ENCODE results near the gene ITK.

The ITK gene

GRCh38 chr5:157187046-157187754 lies 6.6 kb downstream of the ITK start:
- Histone ChIP-seq H3K4me1 (ENCODE audit: control insufficient read depth in 5 of 5, insufficient read depth in 5 of 5, low read length in 5 of 5) (no peaks in the 10 kb centered on the region), H3K9ac (ENCODE audit: low read length in 5 of 5) (no peak overlapping the region), H3K4me3 (ENCODE audit: low read depth in 1 of 5, low read length in 5 of 5) (no peak overlapping the region), H3K36me3 (ENCODE audit: control insufficient read depth in 5 of 5, insufficient read depth in 5 of 5, low read length in 5 of 5) (no peaks in the 10 kb centered on the region), H3K9me3 (ENCODE audit: control insufficient read depth in 5 of 5, low read length in 5 of 5) (peaks cover 0 to 3% (median 0%) of the 10 kb centered on the region in 5 donors), H3K27ac (ENCODE audit: low read depth, low read length) (no peak overlapping the region), H3K27me3 (ENCODE audit: control insufficient read depth in 5 of 5, insufficient read depth in 4 of 5, low read length in 5 of 5) (peaks cover 0 to 3% (median 0%) of the 10 kb centered on the region in 5 donors)

GRCh38 chr5:157188270-157188669 lies 7.6 kb downstream of the ITK start:
- H3K9ac ChIP-seq (ENCODE audit: low read length in 5 of 5), result no peak overlapping the region
- no peaks in the 10 kb centered on the region for H3K36me3 ChIP-seq (ENCODE audit: control insufficient read depth in 5 of 5, insufficient read depth in 5 of 5, low read length in 5 of 5)
- no peaks in the 10 kb centered on the region for H3K4me1 ChIP-seq (ENCODE audit: control insufficient read depth in 5 of 5, insufficient read depth in 5 of 5, low read length in 5 of 5)
- H3K27ac ChIP-seq (ENCODE audit: low read depth, low read length), result no peak overlapping the region
- no peak overlapping the region for H3K4me3 ChIP-seq (ENCODE audit: low read depth in 1 of 5, low read length in 5 of 5)
- no peaks in the 10 kb centered on the region for H3K27me3 ChIP-seq (ENCODE audit: control insufficient read depth in 5 of 5, insufficient read depth in 4 of 5, low read length in 5 of 5)
- peaks cover 0 to 3% (median 0%) of the 10 kb centered on the region in 5 donors for H3K9me3 ChIP-seq (ENCODE audit: control insufficient read depth in 5 of 5, low read length in 5 of 5)

- peaks cover 0 to 5% (median 0%) of the 10 kb centered on the region in 5 donors for H3K27me3 ChIP-seq (ENCODE audit: control insufficient read depth in 5 of 5, insufficient read depth in 4 of 5, low read length in 5 of 5)
- peaks cover 0 to 3% (median 0%) of the 10 kb centered on the region in 5 donors for H3K9me3 ChIP-seq (ENCODE audit: control insufficient read depth in 5 of 5, low read length in 5 of 5)
- H3K4me1 ChIP-seq (ENCODE audit: control insufficient read depth in 5 of 5, insufficient read depth in 5 of 5, low read length in 5 of 5), result no peaks in the 10 kb centered on the region
- H3K4me3 ChIP-seq (ENCODE audit: low read depth in 1 of 5, low read length in 5 of 5), result no peak overlapping the region
- no peak overlapping the region for H3K9ac ChIP-seq (ENCODE audit: low read length in 5 of 5)
- no peaks in the 10 kb centered on the region for H3K36me3 ChIP-seq (ENCODE audit: control insufficient read depth in 5 of 5, insufficient read depth in 5 of 5, low read length in 5 of 5)
- H3K27ac ChIP-seq (ENCODE audit: low read depth, low read length), result no peak overlapping the region
These were observed 8.6 kb downstream of the ITK start for GRCh38 chr5:157189223-157189622.

DNA sequence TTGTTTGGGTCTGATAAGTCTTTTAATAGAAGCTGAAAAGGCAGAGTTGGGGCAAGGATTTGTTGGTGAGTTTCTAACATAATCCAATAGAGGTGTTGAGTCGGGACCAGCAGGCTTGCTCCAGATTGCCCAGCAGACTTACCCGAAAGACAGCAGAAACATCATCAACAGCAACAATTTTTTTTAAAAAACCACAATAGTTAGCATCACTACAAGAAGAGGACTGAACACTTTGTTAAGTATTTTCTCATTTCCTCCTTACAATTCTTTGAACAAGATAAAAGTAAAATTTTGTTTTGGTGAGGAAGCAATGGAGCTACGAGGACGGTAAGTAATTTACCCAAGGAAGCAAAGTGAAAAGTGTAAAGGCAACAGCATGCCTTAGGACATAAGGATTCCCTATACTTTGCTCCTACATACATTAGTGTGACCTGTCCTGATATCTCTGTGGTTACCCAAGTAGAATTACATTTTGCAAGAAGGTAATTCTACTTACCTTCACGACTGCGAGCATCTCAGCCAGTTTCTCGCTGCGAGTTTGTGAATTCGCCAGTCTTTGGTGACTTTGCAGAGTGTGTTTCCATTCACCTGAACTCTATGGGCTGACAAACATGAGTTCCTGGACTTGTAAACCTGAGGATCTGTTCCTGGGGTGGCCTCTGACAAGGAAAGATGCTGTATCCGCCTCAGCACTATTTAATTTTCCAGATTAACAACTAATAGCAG lies 13.2 kb downstream of the ITK start:
- H3K36me3 ChIP-seq (ENCODE audit: control insufficient read depth in 5 of 5, insufficient read depth in 5 of 5, low read length in 5 of 5), result no peaks in the 10 kb centered on the region
- H3K27ac ChIP-seq (ENCODE audit: low read depth, low read length), result no peak overlapping the region
- no peaks in the 10 kb centered on the region for H3K9me3 ChIP-seq (ENCODE audit: control insufficient read depth in 5 of 5, low read length in 5 of 5)
- no peaks in the 10 kb centered on the region for H3K4me1 ChIP-seq (ENCODE audit: control insufficient read depth in 5 of 5, insufficient read depth in 5 of 5, low read length in 5 of 5)
- peaks cover 0 to 5% (median 0%) of the 10 kb centered on the region in 5 donors for H3K27me3 ChIP-seq (ENCODE audit: control insufficient read depth in 5 of 5, insufficient read depth in 4 of 5, low read length in 5 of 5)
- no peak overlapping the region for H3K4me3 ChIP-seq (ENCODE audit: low read depth in 1 of 5, low read length in 5 of 5)
- H3K9ac ChIP-seq (ENCODE audit: low read length in 5 of 5), result no peak overlapping the region

DNA sequence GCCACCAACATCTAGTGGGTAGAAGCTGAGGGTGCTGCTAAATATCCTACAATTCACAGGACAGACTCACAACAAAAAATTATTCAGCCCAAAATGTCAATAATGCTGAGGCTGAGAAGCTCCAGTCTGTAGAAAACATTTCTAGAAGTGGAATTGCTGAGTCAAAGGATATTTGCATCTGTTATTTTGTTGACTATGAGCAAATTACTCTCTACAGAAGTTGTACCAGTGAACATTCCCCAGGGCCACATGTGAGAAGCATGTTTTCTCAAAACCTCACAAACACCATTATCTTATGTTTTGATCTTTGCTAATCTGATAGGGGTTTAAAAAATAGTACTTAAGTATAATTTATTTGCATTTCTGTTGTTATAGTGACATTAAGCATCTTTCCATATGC lies 15.4 kb downstream of the ITK start:
- peaks cover 0 to 5% (median 0%) of the 10 kb centered on the region in 5 donors for H3K27me3 ChIP-seq (ENCODE audit: control insufficient read depth in 5 of 5, insufficient read depth in 4 of 5, low read length in 5 of 5)
- no peak overlapping the region for H3K4me3 ChIP-seq (ENCODE audit: low read depth in 1 of 5, low read length in 5 of 5)
- H3K4me1 ChIP-seq (ENCODE audit: control insufficient read depth in 5 of 5, insufficient read depth in 5 of 5, low read length in 5 of 5), result no peaks in the 10 kb centered on the region
- no peaks in the 10 kb centered on the region for H3K36me3 ChIP-seq (ENCODE audit: control insufficient read depth in 5 of 5, insufficient read depth in 5 of 5, low read length in 5 of 5)
- H3K9ac ChIP-seq (ENCODE audit: low read length in 5 of 5), result no peak overlapping the region
- no peaks in the 10 kb centered on the region for H3K9me3 ChIP-seq (ENCODE audit: control insufficient read depth in 5 of 5, low read length in 5 of 5)
- H3K27ac ChIP-seq (ENCODE audit: low read depth, low read length), result no peak overlapping the region

DNA sequence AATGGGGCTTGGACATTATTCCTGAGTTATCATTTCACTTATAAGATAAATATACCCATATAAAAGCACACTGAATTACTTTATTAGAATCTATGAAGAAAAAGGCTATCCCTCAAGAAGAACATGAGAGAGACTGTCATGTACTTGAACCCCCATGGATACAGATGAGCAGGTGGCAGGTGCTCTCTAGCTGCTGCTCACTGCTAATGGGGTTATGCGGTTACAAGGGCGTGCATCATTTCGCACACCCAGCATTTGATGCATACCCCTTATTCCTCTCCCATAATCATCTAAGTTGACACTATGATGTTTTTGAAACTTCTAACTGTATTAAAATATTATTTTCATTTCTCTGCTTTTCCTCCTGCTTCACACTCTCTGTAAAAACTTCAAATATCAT lies 16.4 kb downstream of the ITK start:
- H3K4me3 ChIP-seq (ENCODE audit: low read depth in 1 of 5, low read length in 5 of 5), result no peak overlapping the region
- H3K4me1 ChIP-seq (ENCODE audit: control insufficient read depth in 5 of 5, insufficient read depth in 5 of 5, low read length in 5 of 5), result no peaks in the 10 kb centered on the region
- no peak overlapping the region for H3K9ac ChIP-seq (ENCODE audit: low read length in 5 of 5)
- H3K36me3 ChIP-seq (ENCODE audit: control insufficient read depth in 5 of 5, insufficient read depth in 5 of 5, low read length in 5 of 5), result no peaks in the 10 kb centered on the region
- H3K9me3 ChIP-seq (ENCODE audit: control insufficient read depth in 5 of 5, low read length in 5 of 5), result no peaks in the 10 kb centered on the region
- no peak overlapping the region for H3K27ac ChIP-seq (ENCODE audit: low read depth, low read length)
- H3K27me3 ChIP-seq (ENCODE audit: control insufficient read depth in 5 of 5, insufficient read depth in 4 of 5, low read length in 5 of 5), result peaks cover 0 to 5% (median 0%) of the 10 kb centered on the region in 5 donors

DNA sequence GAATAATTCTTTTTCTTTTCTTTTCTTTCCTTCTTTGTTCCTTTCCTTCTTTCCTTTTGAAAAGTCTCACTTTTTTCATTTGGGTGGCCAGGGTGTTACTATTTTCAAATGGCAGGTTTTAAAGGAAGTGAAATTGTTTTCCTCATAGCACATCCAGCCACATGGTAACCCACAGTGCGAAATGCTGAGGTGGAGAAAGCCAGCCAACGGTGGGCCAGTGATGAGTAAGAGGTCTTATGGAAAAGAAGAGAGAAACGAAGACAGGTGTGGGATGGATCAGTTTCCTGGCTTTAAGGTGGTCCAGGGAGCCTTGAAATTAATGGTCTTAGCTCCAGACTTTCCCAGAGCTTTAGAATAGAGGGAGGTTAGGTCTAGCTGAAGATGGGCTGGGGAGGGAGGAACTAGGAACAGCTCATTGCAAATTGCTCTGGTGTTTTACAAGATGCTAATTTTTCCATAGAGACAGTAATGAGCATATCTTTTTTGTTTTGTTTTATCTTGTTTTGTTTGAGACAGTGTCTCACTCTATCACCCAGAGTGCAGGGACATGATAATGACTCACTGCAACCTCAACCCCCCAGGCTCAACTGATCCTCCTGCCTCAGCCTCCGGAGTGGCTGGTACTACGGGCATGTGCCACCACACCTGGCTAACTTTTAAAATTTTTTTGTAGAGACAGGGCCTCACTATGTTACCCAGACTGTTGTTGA lies 17.8 kb downstream of the ITK start:
- H3K36me3 ChIP-seq (ENCODE audit: control insufficient read depth in 5 of 5, insufficient read depth in 5 of 5, low read length in 5 of 5), result no peaks in the 10 kb centered on the region
- H3K4me1 ChIP-seq (ENCODE audit: control insufficient read depth in 5 of 5, insufficient read depth in 5 of 5, low read length in 5 of 5), result no peaks in the 10 kb centered on the region
- no peak overlapping the region for H3K27ac ChIP-seq (ENCODE audit: low read depth, low read length)
- no peak overlapping the region for H3K9ac ChIP-seq (ENCODE audit: low read length in 5 of 5)
- no peak overlapping the region for H3K4me3 ChIP-seq (ENCODE audit: low read depth in 1 of 5, low read length in 5 of 5)
- H3K27me3 ChIP-seq (ENCODE audit: control insufficient read depth in 5 of 5, insufficient read depth in 4 of 5, low read length in 5 of 5), result peaks cover 0 to 5% (median 0%) of the 10 kb centered on the region in 5 donors
- H3K9me3 ChIP-seq (ENCODE audit: control insufficient read depth in 5 of 5, low read length in 5 of 5), result no peaks in the 10 kb centered on the region

DNA sequence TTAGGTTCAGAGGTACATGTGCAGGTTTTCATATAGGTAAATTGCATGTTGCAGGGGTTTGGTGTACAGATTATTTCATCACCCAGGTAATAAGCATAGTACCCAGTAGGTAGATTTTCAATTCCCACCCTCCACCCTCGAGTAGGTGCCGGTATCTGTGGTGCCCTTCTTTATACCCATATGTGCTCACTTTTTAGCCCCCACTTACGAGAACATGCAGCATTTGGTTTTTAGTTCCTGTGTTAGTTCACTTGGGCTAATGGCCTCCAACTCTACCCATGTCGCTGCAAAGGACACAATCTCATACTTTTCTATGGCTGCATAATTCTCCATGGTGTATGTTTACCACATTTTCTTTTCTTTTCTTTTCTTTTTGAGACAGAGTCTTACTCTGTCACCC lies 21.2 kb downstream of the ITK start:
- no peak overlapping the region for H3K27ac ChIP-seq (ENCODE audit: low read depth, low read length)
- H3K9ac ChIP-seq (ENCODE audit: low read length in 5 of 5), result no peak overlapping the region
- H3K4me1 ChIP-seq (ENCODE audit: control insufficient read depth in 5 of 5, insufficient read depth in 5 of 5, low read length in 5 of 5), result no peaks in the 10 kb centered on the region
- H3K9me3 ChIP-seq (ENCODE audit: control insufficient read depth in 5 of 5, low read length in 5 of 5), result peaks cover 0 to 17% (median 0%) of the 10 kb centered on the region in 5 donors
- H3K4me3 ChIP-seq (ENCODE audit: low read depth in 1 of 5, low read length in 5 of 5), result no peak overlapping the region
- no peaks in the 10 kb centered on the region for H3K27me3 ChIP-seq (ENCODE audit: control insufficient read depth in 5 of 5, insufficient read depth in 4 of 5, low read length in 5 of 5)
- no peaks in the 10 kb centered on the region for H3K36me3 ChIP-seq (ENCODE audit: control insufficient read depth in 5 of 5, insufficient read depth in 5 of 5, low read length in 5 of 5)

DNA sequence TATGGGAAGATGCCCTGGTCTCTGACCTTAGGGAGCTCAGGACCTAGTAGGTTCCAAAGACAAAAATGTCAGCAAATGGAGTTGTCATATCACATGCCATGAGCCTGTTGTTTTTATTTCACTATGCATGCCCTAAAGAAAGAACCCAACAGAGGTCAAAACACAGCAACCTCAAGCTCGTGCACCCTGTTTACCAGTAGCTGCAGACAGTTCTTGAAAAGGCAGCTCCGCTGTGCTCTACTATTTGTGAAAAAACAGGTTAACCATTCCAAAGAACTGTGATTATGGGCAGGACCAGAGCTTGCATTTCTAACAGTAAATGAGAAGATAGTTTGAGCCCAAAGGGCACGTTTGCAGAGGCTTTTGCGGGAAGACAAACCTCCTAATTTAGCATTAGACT lies 22.8 kb downstream of the ITK start:
- H3K4me1 ChIP-seq (ENCODE audit: control insufficient read depth in 5 of 5, insufficient read depth in 5 of 5, low read length in 5 of 5), result no peaks in the 10 kb centered on the region
- H3K9me3 ChIP-seq (ENCODE audit: control insufficient read depth in 5 of 5, low read length in 5 of 5), result peaks cover 0 to 17% (median 0%) of the 10 kb centered on the region in 5 donors
- H3K36me3 ChIP-seq (ENCODE audit: control insufficient read depth in 5 of 5, insufficient read depth in 5 of 5, low read length in 5 of 5), result no peaks in the 10 kb centered on the region
- no peak overlapping the region for H3K9ac ChIP-seq (ENCODE audit: low read length in 5 of 5)
- no peaks in the 10 kb centered on the region for H3K27me3 ChIP-seq (ENCODE audit: control insufficient read depth in 5 of 5, insufficient read depth in 4 of 5, low read length in 5 of 5)
- no peak overlapping the region for H3K27ac ChIP-seq (ENCODE audit: low read depth, low read length)
- no peak overlapping the region for H3K4me3 ChIP-seq (ENCODE audit: low read depth in 1 of 5, low read length in 5 of 5)

- Histone ChIP-seq H3K27ac (ENCODE audit: low read depth, low read length) (no peak overlapping the region), H3K36me3 (ENCODE audit: control insufficient read depth in 5 of 5, insufficient read depth in 5 of 5, low read length in 5 of 5) (no peaks in the 10 kb centered on the region), H3K4me3 (ENCODE audit: low read depth in 1 of 5, low read length in 5 of 5) (no peak overlapping the region), H3K9ac (ENCODE audit: low read length in 5 of 5) (no peak overlapping the region), H3K4me1 (ENCODE audit: control insufficient read depth in 5 of 5, insufficient read depth in 5 of 5, low read length in 5 of 5) (peaks cover 0 to 4% (median 0%) of the 10 kb centered on the region in 5 donors), H3K27me3 (ENCODE audit: control insufficient read depth in 5 of 5, insufficient read depth in 4 of 5, low read length in 5 of 5) (no peaks in the 10 kb centered on the region), H3K9me3 (ENCODE audit: control insufficient read depth in 5 of 5, low read length in 5 of 5) (peaks cover 0 to 17% (median 0%) of the 10 kb centered on the region in 5 donors)
These were observed 24.1 kb downstream of the ITK start for GRCh38 chr5:157204765-157205164.

Measured in subcutaneous abdominal adipose tissue (tissue), 5 donors.